H9 (cell line): ENCODE measurements around the gene DNAJC5. TPM values are rescaled to one million over a fixed set of nuclear protein-coding genes. Genes with fewer than 3 reads are reported as not detected.
A peak's percentile ranks its signal among the peaks of the same experiment; 100 is the strongest.

Experiments
- DNase-seq: peaks from one replicate; pipeline ENCODE4 v3.0.0-alpha.2; 2017
- H2AFZ ChIP-seq: one replicate; pipeline ENCODE4 v1.6.1; 2013; ENCODE audit warnings: mild to moderate bottlenecking, low read length, control low read depth, moderate library complexity
- H2AK5ac ChIP-seq: 2 replicates; pipeline ENCODE4 v1.6.1; 2013; ENCODE audit warnings: low read length, control low read depth, mixed read lengths; ENCODE audit not compliant: insufficient read length
- H2BK120ac ChIP-seq: one replicate; pipeline ENCODE4 v1.6.1; 2013; ENCODE audit warnings: low read depth, mild to moderate bottlenecking, low read length, control low read depth, inconsistent platforms; ENCODE audit not compliant: poor library complexity, severe bottlenecking
- H2BK12ac ChIP-seq: 2 replicates; pipeline ENCODE4 v1.6.1; 2013; ENCODE audit warnings: low read length, control low read depth, mixed read lengths, low read depth; ENCODE audit not compliant: insufficient read length
- H2BK15ac ChIP-seq: 2 replicates; pipeline ENCODE4 v1.6.1; 2013; ENCODE audit warnings: low read depth, low read length, control low read depth
- H2BK20ac ChIP-seq: one replicate; pipeline ENCODE4 v1.6.1; 2013; ENCODE audit warnings: low read depth, mild to moderate bottlenecking, low read length, control low read depth, inconsistent platforms; ENCODE audit not compliant: poor library complexity, severe bottlenecking
- H2BK5ac ChIP-seq: 2 replicates; pipeline ENCODE4 v1.6.1; 2013; ENCODE audit warnings: low read length, control low read depth, mixed read lengths; ENCODE audit not compliant: insufficient read length
- H3K14ac ChIP-seq: 2 replicates; pipeline ENCODE4 v1.6.1; 2013; ENCODE audit warnings: low read length, control low read depth; ENCODE audit not compliant: insufficient read depth
- H3K18ac ChIP-seq: 2 replicates; pipeline ENCODE4 v1.6.1; 2013; ENCODE audit warnings: low read depth, mild to moderate bottlenecking, mixed read lengths, low read length, control low read depth; ENCODE audit not compliant: insufficient read length
- H3K23ac ChIP-seq: 2 replicates; pipeline ENCODE4 v1.6.1; 2013; ENCODE audit warnings: low read length, control low read depth, mixed read lengths, low read depth; ENCODE audit not compliant: insufficient read length
- H3K23me2 ChIP-seq: 2 replicates; pipeline ENCODE4 v1.6.1; 2013; ENCODE audit warnings: low read depth, mild to moderate bottlenecking, mixed read lengths, low read length, control low read depth; ENCODE audit not compliant: insufficient read length, poor library complexity, severe bottlenecking
- H3K27ac ChIP-seq: 2 replicates; pipeline ENCODE4 v1.5.1; 2013; ENCODE audit warnings: low read length, control low read depth, mixed read lengths, low read depth; ENCODE audit not compliant: insufficient read length
- H3K27me3 ChIP-seq: 2 replicates; pipeline ENCODE4 v1.6.1; 2013; ENCODE audit warnings: low read length, control low read depth, inconsistent platforms; ENCODE audit not compliant: insufficient read depth
- H3K4ac ChIP-seq: 2 replicates; pipeline ENCODE4 v1.6.1; 2013; ENCODE audit warnings: low read depth, mild to moderate bottlenecking, control low read depth, inconsistent platforms, low read length, moderate library complexity
- H3K4me1 ChIP-seq: 2 replicates; pipeline ENCODE4 v1.6.1; 2013; ENCODE audit warnings: low read length, control low read depth, inconsistent platforms; ENCODE audit not compliant: insufficient read depth
- H3K4me2 ChIP-seq: 2 replicates; pipeline ENCODE4 v1.6.1; 2013; ENCODE audit warnings: low read length, control low read depth, mixed read lengths; ENCODE audit not compliant: insufficient read length, insufficient read depth
- H3K56ac ChIP-seq: 2 replicates; pipeline ENCODE4 v1.6.1; 2013; ENCODE audit warnings: low read depth, mild to moderate bottlenecking, mixed read lengths, low read length, control low read depth; ENCODE audit not compliant: insufficient read length
- H3K79me1 ChIP-seq: 2 replicates; pipeline ENCODE4 v1.6.1; 2013; ENCODE audit warnings: low read depth, mild to moderate bottlenecking, moderate library complexity, low read length, control low read depth, inconsistent platforms; ENCODE audit not compliant: insufficient read depth, poor library complexity, severe bottlenecking
- H3K79me2 ChIP-seq: 2 replicates; pipeline ENCODE4 v1.6.1; 2013; ENCODE audit warnings: low read length, control low read depth, inconsistent platforms; ENCODE audit not compliant: insufficient read depth
- H3K9ac ChIP-seq: 2 replicates; pipeline ENCODE4 v1.6.1; 2013; ENCODE audit warnings: low read length, control low read depth, mixed read lengths; ENCODE audit not compliant: insufficient read length; ENCODE audit errors: extremely low read depth
- H3K9me3 ChIP-seq: one replicate; pipeline ENCODE4 v1.6.1; 2013; ENCODE audit warnings: low read depth, low read length, inconsistent platforms; ENCODE audit not compliant: control insufficient read depth
- H3T11ph ChIP-seq: one replicate; pipeline ENCODE4 v1.6.1; 2013; ENCODE audit warnings: mild to moderate bottlenecking, low read length, control low read depth, inconsistent platforms
- H4K20me1 ChIP-seq: one replicate; pipeline ENCODE4 v1.6.1; 2013; ENCODE audit not compliant: control insufficient read depth, insufficient read length, insufficient read depth
- H4K5ac ChIP-seq: 2 replicates; pipeline ENCODE4 v1.6.1; 2013; ENCODE audit warnings: low read depth, mild to moderate bottlenecking, mixed read lengths, low read length, control low read depth; ENCODE audit not compliant: insufficient read length
- H4K8ac ChIP-seq: replicated peaks from 2 replicates; pipeline ENCODE4 v1.6.1; 2013; ENCODE audit warnings: low read length, control low read depth, mixed read lengths, low read depth; ENCODE audit not compliant: insufficient read length
- H4K91ac ChIP-seq: 2 replicates; pipeline ENCODE4 v1.6.1; 2013; ENCODE audit warnings: low read depth, mild to moderate bottlenecking, moderate library complexity, mixed read lengths, low read length, control low read depth; ENCODE audit not compliant: insufficient read length
- H3K27ac Mint-ChIP-seq, 3 experiments: 2 replicates in 2 of 3; 3 replicates in 1 of 3; pipeline ENCODE4 v1.8.0; 2020 to 2021; ENCODE audit warnings: mixed read lengths in 3 of 3, mild to moderate bottlenecking in 1 of 3, moderate library complexity in 1 of 3
- H3K27me3 Mint-ChIP-seq: 2 replicates; pipeline ENCODE4 v1.8.0; 2021; ENCODE audit warnings: low read depth, mild to moderate bottlenecking, moderate library complexity, mixed read lengths
- H3K36me3 Mint-ChIP-seq, 3 experiments: 2 replicates in 2 of 3; 3 replicates in 1 of 3; pipeline ENCODE4 v1.8.0; 2020 to 2021; ENCODE audit warnings: low read depth in 3 of 3, mixed read lengths in 3 of 3; ENCODE audit not compliant: insufficient read depth in 1 of 3
- H3K4me1 Mint-ChIP-seq, 2 experiments: 2 replicates each; pipeline ENCODE4 v1.8.0; 2020; ENCODE audit warnings: mixed read lengths in 2 of 2
- H3K4me3 Mint-ChIP-seq, 2 experiments: 2 replicates in 1 of 2; 3 replicates in 1 of 2; pipeline ENCODE4 v1.8.0; 2020 to 2021; ENCODE audit warnings: mild to moderate bottlenecking in 2 of 2, mixed read lengths in 2 of 2, moderate library complexity in 1 of 2
- H3K9me3 Mint-ChIP-seq, 2 experiments: 2 replicates in 1 of 2; 3 replicates in 1 of 2; pipeline ENCODE4 v1.8.0; 2020; ENCODE audit warnings: mild to moderate bottlenecking in 2 of 2, mixed read lengths in 2 of 2, moderate library complexity in 1 of 2
- WGBS: extraction: QIAGEN DNeasy Blood & Tissue Kit; methylation state at CpG from one replicate; pipeline ENCODE4 v1.1.7; 2013; ENCODE audit warnings: missing lambda C conversion rate, low lambda C conversion rate, mixed read lengths; ENCODE audit not compliant: insufficient read length; ENCODE audit errors: extremely low coverage; 5-methylcytosine and 5-hydroxymethylcytosine counted together
- total RNA-seq: library from RNA; stranded (reverse); gene quantifications from 2 replicates; pipeline ENCODE4 v1.2.1, GENCODE V29; 2021
- TF ChIP-seq, protein P1 (sequence below): fragments of 200-600 bp; sonication (generic); conservative IDR thresholded peaks from 3 replicates; pipeline ENCODE4 v1.8.0; 2021; ENCODE audit warnings: antibody characterized with exemption, mild to moderate bottlenecking

Gene DNAJC5
- total RNA-seq, 1 experiment from 2014 or later, result 43.0 TPM

DNA sequence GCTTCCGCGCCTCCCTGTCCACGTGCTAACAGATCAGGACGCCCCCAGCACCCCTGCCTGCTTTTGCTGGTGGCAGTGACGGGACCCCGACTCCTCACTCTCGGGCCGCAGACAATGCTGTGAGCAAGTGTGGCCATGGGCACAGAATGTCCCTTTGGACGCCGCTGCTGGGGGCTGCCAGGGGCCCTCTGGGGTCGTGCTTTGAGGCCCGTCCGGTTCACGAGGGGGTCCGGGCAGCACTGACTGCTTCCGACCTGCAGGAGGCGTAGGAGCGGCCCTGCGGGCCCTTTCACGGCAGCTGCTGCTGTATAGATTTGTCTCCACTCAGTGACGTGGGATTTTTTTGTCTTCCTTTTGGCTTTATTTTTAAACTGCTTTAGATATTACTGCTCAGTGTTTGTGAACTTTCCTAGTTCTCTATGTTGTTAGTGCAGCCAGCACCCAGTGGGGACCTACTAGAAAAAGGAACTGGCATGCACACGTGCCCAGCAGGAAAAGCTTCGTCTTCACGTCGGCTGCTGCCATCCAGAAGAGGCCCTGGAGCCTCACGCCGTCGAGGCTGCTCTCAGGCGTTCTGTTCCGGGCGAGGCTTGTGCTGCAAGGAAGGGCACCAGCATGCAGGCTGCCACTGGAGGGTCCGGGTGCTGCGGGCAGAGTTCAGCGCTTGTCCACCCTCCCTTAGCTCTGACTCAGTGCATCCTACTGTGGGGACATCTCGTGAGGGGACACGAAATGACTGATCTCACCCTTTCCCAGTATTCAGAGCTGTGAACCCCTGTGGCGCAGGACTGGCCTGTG lies 39.5 kb downstream of the DNAJC5 start:
- TF ChIP-seq, protein P1, sequence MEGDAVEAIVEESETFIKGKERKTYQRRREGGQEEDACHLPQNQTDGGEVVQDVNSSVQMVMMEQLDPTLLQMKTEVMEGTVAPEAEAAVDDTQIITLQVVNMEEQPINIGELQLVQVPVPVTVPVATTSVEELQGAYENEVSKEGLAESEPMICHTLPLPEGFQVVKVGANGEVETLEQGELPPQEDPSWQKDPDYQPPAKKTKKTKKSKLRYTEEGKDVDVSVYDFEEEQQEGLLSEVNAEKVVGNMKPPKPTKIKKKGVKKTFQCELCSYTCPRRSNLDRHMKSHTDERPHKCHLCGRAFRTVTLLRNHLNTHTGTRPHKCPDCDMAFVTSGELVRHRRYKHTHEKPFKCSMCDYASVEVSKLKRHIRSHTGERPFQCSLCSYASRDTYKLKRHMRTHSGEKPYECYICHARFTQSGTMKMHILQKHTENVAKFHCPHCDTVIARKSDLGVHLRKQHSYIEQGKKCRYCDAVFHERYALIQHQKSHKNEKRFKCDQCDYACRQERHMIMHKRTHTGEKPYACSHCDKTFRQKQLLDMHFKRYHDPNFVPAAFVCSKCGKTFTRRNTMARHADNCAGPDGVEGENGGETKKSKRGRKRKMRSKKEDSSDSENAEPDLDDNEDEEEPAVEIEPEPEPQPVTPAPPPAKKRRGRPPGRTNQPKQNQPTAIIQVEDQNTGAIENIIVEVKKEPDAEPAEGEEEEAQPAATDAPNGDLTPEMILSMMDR, result peak; percentile 78
- 0 out of 2 replicates have a peak, but pooled peaks cover 4% of the 10 kb centered on the region for H3K79me2 ChIP-seq
- H3K79me1 ChIP-seq, result no peaks in the 10 kb centered on the region
- H2BK15ac ChIP-seq, result no peak overlapping the region
- H3K36me3 Mint-ChIP-seq, result peaks cover 22 to 52% (median 51%) of the 10 kb centered on the region in 3 experiments
- H3K56ac ChIP-seq, result no peak overlapping the region
- H2BK12ac ChIP-seq, result no peak overlapping the region
- no peaks in the 10 kb centered on the region for H4K20me1 ChIP-seq
- H2BK20ac ChIP-seq, result no peak overlapping the region
- H3K27me3 Mint-ChIP-seq, result no peaks in the 10 kb centered on the region
- H3T11ph ChIP-seq, result no peak overlapping the region
- no peak overlapping the region for H3K14ac ChIP-seq
- no peak overlapping the region for H3K27ac ChIP-seq
- no peak overlapping the region for H3K23ac ChIP-seq
- no peak overlapping the region for H3K9ac ChIP-seq
- H3K27me3 ChIP-seq, result no peaks in the 10 kb centered on the region
- no peaks in the 10 kb centered on the region for H3K4me1 Mint-ChIP-seq
- no peak overlapping the region for H2BK120ac ChIP-seq
- H3K4me1 ChIP-seq, result no peaks in the 10 kb centered on the region
- no peak overlapping the region for H3K4me2 ChIP-seq
- H3K4me3 Mint-ChIP-seq, result no peak overlapping the region
- no peak overlapping the region for H4K91ac ChIP-seq
- peak overlapping the region in 2 of 3 experiments; percentile 52 to 80; a peak in 3 of 7 replicates for H3K27ac Mint-ChIP-seq
- no peak overlapping the region for H3K18ac ChIP-seq
- no peak overlapping the region for H4K5ac ChIP-seq
- no peaks in the 10 kb centered on the region for H3K9me3 Mint-ChIP-seq
- no peak overlapping the region for H4K8ac ChIP-seq
- H2BK5ac ChIP-seq, result no peak overlapping the region
- no peak overlapping the region for H3K4ac ChIP-seq
- H3K23me2 ChIP-seq, result peaks cover 6% of the 10 kb centered on the region
- no peak overlapping the region for H2AK5ac ChIP-seq
- no peak overlapping the region for H2AFZ ChIP-seq
- no peaks in the 10 kb centered on the region for H3K9me3 ChIP-seq
- no peak for DNase-seq
- no CpG with 5 or more reads among the region's 37 CpGs for WGBS
